ENCODE data around the gene RHEB. TPM values are rescaled to one million over a fixed set of nuclear protein-coding genes. Genes with fewer than 3 reads are reported as not detected.

Gene RHEB
- total RNA-seq, 1 donor from 2014 or later = 88.5 TPM

GRCh38 chr7:151431768-151432311, 87.9 kb downstream of the RHEB start:
- TF ChIP-seq, protein P1, sequence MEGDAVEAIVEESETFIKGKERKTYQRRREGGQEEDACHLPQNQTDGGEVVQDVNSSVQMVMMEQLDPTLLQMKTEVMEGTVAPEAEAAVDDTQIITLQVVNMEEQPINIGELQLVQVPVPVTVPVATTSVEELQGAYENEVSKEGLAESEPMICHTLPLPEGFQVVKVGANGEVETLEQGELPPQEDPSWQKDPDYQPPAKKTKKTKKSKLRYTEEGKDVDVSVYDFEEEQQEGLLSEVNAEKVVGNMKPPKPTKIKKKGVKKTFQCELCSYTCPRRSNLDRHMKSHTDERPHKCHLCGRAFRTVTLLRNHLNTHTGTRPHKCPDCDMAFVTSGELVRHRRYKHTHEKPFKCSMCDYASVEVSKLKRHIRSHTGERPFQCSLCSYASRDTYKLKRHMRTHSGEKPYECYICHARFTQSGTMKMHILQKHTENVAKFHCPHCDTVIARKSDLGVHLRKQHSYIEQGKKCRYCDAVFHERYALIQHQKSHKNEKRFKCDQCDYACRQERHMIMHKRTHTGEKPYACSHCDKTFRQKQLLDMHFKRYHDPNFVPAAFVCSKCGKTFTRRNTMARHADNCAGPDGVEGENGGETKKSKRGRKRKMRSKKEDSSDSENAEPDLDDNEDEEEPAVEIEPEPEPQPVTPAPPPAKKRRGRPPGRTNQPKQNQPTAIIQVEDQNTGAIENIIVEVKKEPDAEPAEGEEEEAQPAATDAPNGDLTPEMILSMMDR (IDR thresholded peaks at IDR 0.05; ENCODE audit: unreplicated experiment) = no peak
- H3K4me3 Mint-ChIP-seq = no peak overlapping the region
- no peaks in the 10 kb centered on the region for H3K9me3 Mint-ChIP-seq
- no peaks in the 10 kb centered on the region for H3K27me3 Mint-ChIP-seq (ENCODE audit: low read depth)
- H3K4me1 Mint-ChIP-seq = peaks cover 61% of the 10 kb centered on the region
- DNase-seq (ENCODE audit: low spot score in 2 of 2, unreplicated experiment in 2 of 2) = no peak
- H3K36me3 Mint-ChIP-seq = no peaks in the 10 kb centered on the region
- peak overlapping the region; percentile 61 for H3K27ac Mint-ChIP-seq

GRCh38 chr7:151431281-151431767, 88.4 kb downstream of the RHEB start:
- H3K27me3 Mint-ChIP-seq (ENCODE audit: low read depth) = no peaks in the 10 kb centered on the region
- DNase-seq (ENCODE audit: low spot score in 2 of 2, unreplicated experiment in 2 of 2) = no peak
- TF ChIP-seq, protein P1 (IDR thresholded peaks at IDR 0.05; ENCODE audit: unreplicated experiment) = no peak
- peaks cover 61% of the 10 kb centered on the region for H3K4me1 Mint-ChIP-seq
- H3K9me3 Mint-ChIP-seq = no peaks in the 10 kb centered on the region
- H3K36me3 Mint-ChIP-seq = no peaks in the 10 kb centered on the region
- peak overlapping the region; percentile 61 for H3K27ac Mint-ChIP-seq
- H3K4me3 Mint-ChIP-seq = no peak overlapping the region

- TF ChIP-seq, protein P1 (IDR thresholded peaks at IDR 0.05; ENCODE audit: unreplicated experiment) = no peak
- Mint-ChIP-seq H3K27me3 (ENCODE audit: low read depth) (no peaks in the 10 kb centered on the region), H3K27ac (peak overlapping the region; percentile 99), H3K4me1 (peaks cover 62% of the 10 kb centered on the region), H3K9me3 (no peaks in the 10 kb centered on the region), H3K36me3 (no peaks in the 10 kb centered on the region), H3K4me3 (no peak overlapping the region)
- DNase-seq (ENCODE audit: low spot score in 2 of 2, unreplicated experiment in 2 of 2) = no peak
These were observed 89.1 kb downstream of the RHEB start for GRCh38 chr7:151430391-151431205.

DNA sequence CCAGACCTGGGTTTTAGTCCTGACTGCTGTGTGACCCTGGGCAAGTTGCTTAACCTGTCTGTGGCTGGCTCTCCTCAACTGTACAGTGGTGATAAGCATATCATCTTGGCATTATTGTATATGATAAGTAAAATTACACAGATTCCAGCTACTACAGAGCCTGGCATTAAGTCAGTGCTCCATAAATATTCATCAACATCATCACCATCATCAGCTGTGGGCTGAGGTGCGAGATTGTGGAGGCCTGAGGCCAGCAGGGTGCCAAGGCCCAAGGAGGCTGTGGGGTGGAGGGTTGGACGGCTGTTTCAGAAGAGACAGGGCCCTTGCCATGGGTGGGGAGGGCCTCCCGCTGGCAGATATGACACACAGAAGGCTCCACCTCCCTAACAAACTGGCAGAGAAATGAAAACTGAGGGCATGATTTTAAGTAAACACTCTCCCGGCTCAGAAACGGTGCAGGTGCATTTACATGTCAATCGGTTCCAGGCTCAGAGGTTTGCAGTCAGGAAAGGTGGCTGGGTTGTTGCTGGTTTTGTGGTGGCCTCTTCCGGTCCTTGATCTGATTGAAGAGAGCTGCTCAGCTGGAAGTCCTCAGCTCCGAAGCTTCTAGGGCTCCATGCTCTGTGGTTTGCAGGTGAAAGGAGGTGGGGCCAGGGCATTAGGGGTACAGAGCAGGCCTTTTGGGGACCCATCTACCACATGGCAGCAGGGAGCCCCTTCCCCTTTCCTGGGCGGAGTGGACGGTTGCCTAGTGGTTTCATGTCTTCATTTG, 89.9 kb downstream of the RHEB start:
- TF ChIP-seq, protein P1 (IDR thresholded peaks at IDR 0.05; ENCODE audit: unreplicated experiment) = no peak
- no peaks in the 10 kb centered on the region for H3K36me3 Mint-ChIP-seq
- peak overlapping the region; percentile 99 for H3K27ac Mint-ChIP-seq
- H3K4me3 Mint-ChIP-seq = no peak overlapping the region
- DNase-seq (ENCODE audit: low spot score in 2 of 2, unreplicated experiment in 2 of 2) = no peak
- H3K27me3 Mint-ChIP-seq (ENCODE audit: low read depth) = no peaks in the 10 kb centered on the region
- H3K4me1 Mint-ChIP-seq = peaks cover 59% of the 10 kb centered on the region
- H3K9me3 Mint-ChIP-seq = no peaks in the 10 kb centered on the region

DNA sequence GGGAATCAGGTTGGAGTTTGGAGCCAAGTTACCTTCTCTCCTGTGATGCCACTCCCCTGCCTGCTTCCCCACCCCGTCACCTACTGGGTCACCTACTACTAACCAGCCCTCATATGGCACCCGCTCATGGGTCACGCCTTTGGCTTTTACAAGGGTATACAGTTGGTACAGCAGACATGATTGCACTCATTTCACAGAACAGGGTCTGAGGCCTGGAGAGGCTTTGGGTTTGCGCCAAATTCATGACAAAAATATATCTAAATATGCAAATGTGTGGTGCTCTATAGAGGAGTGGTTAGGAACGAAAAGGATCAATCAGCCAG, 90.5 kb downstream of the RHEB start:
- Mint-ChIP-seq H3K4me1 (peaks cover 62% of the 10 kb centered on the region), H3K9me3 (no peaks in the 10 kb centered on the region), H3K36me3 (no peaks in the 10 kb centered on the region), H3K27ac (peak overlapping the region; percentile 99), H3K4me3 (no peak overlapping the region), H3K27me3 (ENCODE audit: low read depth) (no peaks in the 10 kb centered on the region)
- no peak for DNase-seq (ENCODE audit: low spot score in 2 of 2, unreplicated experiment in 2 of 2)
- TF ChIP-seq, protein P1 (IDR thresholded peaks at IDR 0.05; ENCODE audit: unreplicated experiment) = no peak

Measured in mesothelial cell of epicardium (in vitro differentiated cells).